GM12875 (cell line): ENCODE results near the gene SLC66A2.
A peak's percentile ranks its signal among the peaks of the same experiment; 100 is the strongest.
"Not testable (repeated sequence)": the region's sequence is repeated elsewhere in the genome, so short reads cannot be mapped to it uniquely, and the experiment has no call there.

Source experiments
- H3K4me3 ChIP-seq: one replicate; pipeline ENCODE4 v1.5.1; 2011; ENCODE audit warnings: low read depth, low read length, control low read depth
- TF ChIP-seq, protein P1 (sequence below): IDR thresholded peaks from 2 replicates; pipeline ENCODE4 v1.5.1; 2011; ENCODE audit warnings: low read depth, mild to moderate bottlenecking, control low read depth, inconsistent platforms, low read length, moderate library complexity, borderline replicate concordance; ENCODE audit not compliant: insufficient read depth

The SLC66A2 gene

DNA sequence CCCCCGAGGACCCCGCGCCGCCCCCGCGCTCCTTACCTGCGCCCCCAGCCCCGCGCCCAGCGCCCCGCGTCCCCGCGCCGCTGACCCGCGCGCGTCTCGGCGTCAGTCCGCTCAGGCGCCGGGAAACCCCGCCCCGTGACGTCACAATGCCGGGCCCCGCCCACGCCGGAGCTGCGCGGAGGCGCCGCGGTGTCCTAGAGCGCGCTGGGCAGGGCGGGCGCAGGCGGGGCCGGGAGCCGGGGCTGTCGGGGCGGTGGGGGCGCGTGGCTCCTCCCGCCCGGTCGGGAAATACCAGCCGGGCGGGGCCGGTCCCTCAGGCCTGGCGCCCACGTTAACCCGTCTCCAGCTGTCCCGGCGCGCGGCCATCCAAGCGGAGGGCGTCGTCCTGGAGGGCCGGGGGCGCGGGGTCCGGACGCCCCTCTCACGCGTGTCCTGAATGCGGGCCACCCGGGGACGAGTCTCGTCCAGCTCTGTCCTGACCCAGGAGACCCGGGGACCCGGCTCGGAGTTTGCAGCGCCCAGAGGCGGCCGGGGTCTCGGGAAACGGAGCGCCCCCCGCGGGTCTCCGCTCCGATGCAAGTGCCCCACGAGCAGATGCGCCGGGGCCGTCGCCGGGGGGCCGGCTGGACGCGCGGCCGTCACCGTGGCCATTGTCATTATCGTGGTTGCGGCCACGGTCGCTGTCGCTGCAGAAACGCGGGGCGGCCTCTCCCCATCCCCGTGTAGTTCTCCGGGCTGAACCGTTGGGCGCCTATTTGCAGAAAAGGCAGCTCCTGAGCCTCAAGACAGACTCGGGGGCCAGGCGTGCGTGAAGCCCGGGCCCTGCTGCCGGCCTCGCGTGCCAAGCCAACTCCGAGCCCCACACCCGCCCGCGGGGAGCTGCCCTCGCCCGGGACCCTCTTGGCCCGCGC is at the start of gene SLC66A2:
Gene SLC66A2 (minus strand): TSS at position 109 of the 911 bp plus-strand sequence. CDS start 727 bp downstream, outside the sequence.
- peak within 1 kb of the TSS; percentile 81 for H3K4me3 ChIP-seq
- TF ChIP-seq, protein P1, sequence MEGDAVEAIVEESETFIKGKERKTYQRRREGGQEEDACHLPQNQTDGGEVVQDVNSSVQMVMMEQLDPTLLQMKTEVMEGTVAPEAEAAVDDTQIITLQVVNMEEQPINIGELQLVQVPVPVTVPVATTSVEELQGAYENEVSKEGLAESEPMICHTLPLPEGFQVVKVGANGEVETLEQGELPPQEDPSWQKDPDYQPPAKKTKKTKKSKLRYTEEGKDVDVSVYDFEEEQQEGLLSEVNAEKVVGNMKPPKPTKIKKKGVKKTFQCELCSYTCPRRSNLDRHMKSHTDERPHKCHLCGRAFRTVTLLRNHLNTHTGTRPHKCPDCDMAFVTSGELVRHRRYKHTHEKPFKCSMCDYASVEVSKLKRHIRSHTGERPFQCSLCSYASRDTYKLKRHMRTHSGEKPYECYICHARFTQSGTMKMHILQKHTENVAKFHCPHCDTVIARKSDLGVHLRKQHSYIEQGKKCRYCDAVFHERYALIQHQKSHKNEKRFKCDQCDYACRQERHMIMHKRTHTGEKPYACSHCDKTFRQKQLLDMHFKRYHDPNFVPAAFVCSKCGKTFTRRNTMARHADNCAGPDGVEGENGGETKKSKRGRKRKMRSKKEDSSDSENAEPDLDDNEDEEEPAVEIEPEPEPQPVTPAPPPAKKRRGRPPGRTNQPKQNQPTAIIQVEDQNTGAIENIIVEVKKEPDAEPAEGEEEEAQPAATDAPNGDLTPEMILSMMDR: no peak

DNA sequence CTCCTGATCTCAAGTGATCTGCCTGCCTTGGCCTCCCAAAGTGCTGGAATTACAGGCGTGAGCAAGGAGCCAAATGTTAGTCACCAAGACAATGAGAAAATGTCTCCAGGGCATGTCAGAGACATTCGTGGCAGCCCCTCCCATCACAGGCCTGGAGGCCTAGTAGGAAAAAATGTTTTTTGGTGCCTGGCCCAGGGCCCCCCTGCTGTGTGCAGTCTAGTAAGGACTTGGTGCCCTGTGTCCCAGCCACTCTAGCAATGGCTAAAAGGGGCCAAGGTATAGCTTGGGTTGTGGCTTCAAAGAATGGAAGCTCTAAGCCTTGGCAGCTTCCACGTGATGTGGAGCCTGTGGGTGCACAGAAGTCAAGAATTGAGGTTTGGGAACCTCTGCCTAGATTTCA is 49.4 kb upstream of the SLC66A2 start:
- no peak overlapping the region for H3K4me3 ChIP-seq
- TF ChIP-seq, protein P1: no peak

DNA sequence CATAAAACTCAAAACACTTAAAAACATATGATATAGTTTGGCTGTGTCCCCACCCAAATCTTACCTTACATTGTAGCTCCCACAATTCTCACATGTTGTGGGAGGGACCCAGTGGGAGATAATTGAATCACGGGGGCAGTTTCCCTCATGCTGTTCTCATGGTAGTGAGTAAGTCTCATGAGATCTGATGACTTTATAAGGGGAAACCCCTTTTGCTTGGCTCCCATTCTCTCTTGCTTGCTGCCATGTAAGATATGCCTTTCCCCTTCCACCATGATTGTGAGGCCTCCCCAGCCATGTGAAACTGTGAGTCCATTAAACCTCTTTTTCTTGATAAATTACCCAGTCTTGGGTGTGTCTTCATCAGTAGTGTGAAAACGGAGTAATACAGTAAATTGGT is 48.2 kb upstream of the SLC66A2 start:
- not testable (repeated sequence) for H3K4me3 ChIP-seq

DNA sequence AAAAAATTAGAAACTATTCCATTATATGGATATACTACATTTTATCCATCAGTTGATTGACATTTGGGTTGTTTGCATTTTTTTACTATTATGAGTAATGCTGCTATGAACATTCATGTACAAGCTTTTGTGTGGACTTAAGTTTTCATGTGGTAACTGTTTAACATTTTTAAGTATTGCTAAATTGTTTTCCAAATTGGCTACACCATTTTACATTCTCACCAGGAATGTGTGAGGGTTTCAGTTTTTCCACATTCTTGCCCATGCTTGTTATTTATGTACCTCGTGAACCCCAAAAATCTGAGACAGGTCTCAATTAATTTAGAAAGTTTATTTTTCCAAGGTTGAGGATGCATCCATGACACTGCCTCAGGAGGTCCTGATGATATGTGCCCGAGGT is 40.0 kb upstream of the SLC66A2 start:
- TF ChIP-seq, protein P1: no peak
- H3K4me3 ChIP-seq: no peak overlapping the region

DNA sequence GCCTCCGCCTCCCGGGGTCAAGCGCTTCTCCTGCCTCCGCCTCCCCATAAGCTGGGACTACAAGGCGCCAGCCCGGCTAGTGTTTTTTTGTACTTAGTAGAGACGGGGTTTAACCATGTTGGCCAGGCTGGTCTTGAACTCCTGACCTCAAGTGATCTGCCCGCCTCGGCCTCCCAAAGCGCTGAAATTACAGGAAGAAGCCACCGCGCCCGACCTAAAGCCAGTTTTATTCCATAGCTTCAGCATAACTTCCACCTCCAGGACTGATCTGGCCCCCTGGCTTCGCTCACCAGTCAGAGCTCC is 37.7 kb upstream of the SLC66A2 start:
- H3K4me3 ChIP-seq: peak overlapping the region; percentile 87
- TF ChIP-seq, protein P1: no peak

DNA sequence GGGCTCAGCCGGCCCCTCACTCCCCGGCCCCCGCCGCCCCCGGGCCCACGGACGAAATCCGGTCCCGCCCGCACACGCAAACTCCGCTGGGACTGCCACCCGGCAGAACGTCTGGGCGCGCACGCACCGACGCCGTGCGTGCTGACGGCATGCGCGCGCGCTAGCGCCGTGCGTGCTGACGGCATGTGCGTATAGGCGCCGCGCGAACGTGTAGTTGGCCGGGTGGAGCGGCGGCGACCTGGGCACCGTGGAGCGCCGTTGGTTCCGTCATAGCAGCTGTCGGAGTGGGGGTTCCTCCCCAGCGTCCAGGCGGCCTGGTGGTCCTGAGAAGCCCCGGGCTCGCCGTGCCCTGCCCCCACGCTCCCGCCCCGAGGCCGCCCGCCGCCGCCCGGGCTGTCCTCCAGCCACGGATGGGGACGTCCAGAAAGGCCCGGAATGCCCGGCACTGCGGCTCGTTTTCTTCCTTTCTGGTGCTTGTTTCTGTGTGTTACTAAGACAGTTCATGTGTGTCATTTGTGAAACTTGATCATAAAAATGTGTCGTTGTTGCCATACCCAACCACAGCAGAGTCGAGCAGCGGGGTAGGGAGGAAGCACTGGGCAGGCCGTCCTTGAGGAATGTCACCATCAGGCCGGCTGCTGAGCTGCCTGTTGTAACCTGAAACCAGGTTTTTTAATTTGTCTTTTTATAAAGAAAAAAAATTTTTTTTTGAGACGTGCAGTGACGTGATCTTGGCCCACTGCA is 37.2 kb upstream of the SLC66A2 start, which contains the start of gene TXNL4A:
Gene TXNL4A (minus strand): TSS at position 113 of the 744 bp plus-strand sequence. CDS start 171 bp downstream, outside the sequence.
- TF ChIP-seq, protein P1: no peak

DNA sequence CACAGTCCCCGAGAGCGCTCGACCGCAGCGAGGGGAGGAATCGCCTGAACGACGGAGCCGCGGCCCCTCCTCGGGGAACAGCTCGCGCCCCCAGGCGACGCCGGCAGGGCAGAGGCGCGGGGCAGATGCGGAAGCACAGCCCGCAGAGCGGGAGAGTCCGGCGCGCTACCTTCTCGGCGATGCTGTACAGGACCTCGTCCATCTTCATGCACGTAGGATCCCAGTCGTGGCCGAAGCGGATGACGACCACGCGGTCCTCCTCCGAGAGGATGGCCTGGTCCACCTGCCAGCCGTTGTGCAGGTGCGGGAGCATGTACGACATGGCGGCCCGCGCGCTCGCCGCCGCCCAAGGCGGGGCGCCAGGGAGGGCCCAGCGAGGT is 36.6 kb upstream of the SLC66A2 start:
- TF ChIP-seq, protein P1: peak; percentile 37; the same call in 1 of the 2 replicates
- H3K4me3 ChIP-seq: peak overlapping the region; percentile 87

More for the DNA sequence above, 37.2 kb upstream of the SLC66A2 start, which contains the start of gene TXNL4A:
- H3K4me3 ChIP-seq: peak within 1 kb of the TSS; percentile 87
